ENCODE measurements around the gene DDX41. TPM values are rescaled to one million over a fixed set of nuclear protein-coding genes. Genes with fewer than 3 reads are reported as not detected.
"Not testable (repeated sequence)": the region's sequence is repeated elsewhere in the genome, so short reads cannot be mapped to it uniquely, and the experiment has no call there.

Gene DDX41
- 45.8 TPM for polyA plus RNA-seq (ENCODE audit: insufficient read length)

GRCh38 chr5:177516601-177517568 lies at the start of gene DDX41:
TSS of gene DDX41 (minus strand) at chr5:177516961. CDS start at chr5:177516945, 16 bp downstream.
- DNase-seq = peak; percentile 98

GRCh38 chr5:177565046-177565445 lies 48.3 kb upstream of the DDX41 start:
- no peak for DNase-seq

GRCh38 chr5:177559446-177559941 lies 42.7 kb upstream of the DDX41 start:
- not testable (repeated sequence) for DNase-seq

GRCh38 chr5:177557796-177558195 lies 41.0 kb upstream of the DDX41 start:
- no peak for DNase-seq

- DNase-seq = no peak
Observed at GRCh38 chr5:177557041-177557647, 40.4 kb upstream of the DDX41 start.

GRCh38 chr5:177555665-177556064 lies 38.9 kb upstream of the DDX41 start:
- no peak for DNase-seq

GRCh38 chr5:177555228-177555627 lies 38.5 kb upstream of the DDX41 start:
- DNase-seq = no peak

- peak; percentile 89 for DNase-seq
Observed at GRCh38 chr5:177554474-177555111, 37.8 kb upstream of the DDX41 start, which contains the start of gene FAM193B. TSS of gene FAM193B (minus strand) at chr5:177554563. CDS start at chr5:177554458, 105 bp downstream.

GRCh38 chr5:177553671-177554429 lies 37.1 kb upstream of the DDX41 start:
- DNase-seq = no peak

GRCh38 chr5:177552839-177553455 lies 36.2 kb upstream of the DDX41 start:
- no peak for DNase-seq

GRCh38 chr5:177550122-177550521 lies 33.4 kb upstream of the DDX41 start:
- DNase-seq = no peak

GRCh38 chr5:177548495-177548894 lies 31.7 kb upstream of the DDX41 start:
- DNase-seq = no peak

- no peak for DNase-seq
Observed at GRCh38 chr5:177547736-177548135, 31.0 kb upstream of the DDX41 start.

- DNase-seq = no peak
Observed at GRCh38 chr5:177546258-177546741, 29.5 kb upstream of the DDX41 start.

GRCh38 chr5:177545487-177546257 lies 28.9 kb upstream of the DDX41 start:
- peak; percentile 42 for DNase-seq

GRCh38 chr5:177542816-177543465 lies 26.2 kb upstream of the DDX41 start:
- DNase-seq = no peak

- no peak for DNase-seq
Observed at GRCh38 chr5:177540438-177540837, 23.7 kb upstream of the DDX41 start.

- DNase-seq = no peak
Observed at GRCh38 chr5:177539411-177539810, 22.6 kb upstream of the DDX41 start.

GRCh38 chr5:177538876-177539275 lies 22.1 kb upstream of the DDX41 start:
- DNase-seq = no peak
